ENCODE results near the gene SCARB1. TPM values are rescaled to one million over a fixed set of nuclear protein-coding genes. Genes with fewer than 3 reads are reported as not detected.

Gene SCARB1
- total RNA-seq, 2 donors from 2014 or later, result 33.0 to 36.2 TPM

DNA sequence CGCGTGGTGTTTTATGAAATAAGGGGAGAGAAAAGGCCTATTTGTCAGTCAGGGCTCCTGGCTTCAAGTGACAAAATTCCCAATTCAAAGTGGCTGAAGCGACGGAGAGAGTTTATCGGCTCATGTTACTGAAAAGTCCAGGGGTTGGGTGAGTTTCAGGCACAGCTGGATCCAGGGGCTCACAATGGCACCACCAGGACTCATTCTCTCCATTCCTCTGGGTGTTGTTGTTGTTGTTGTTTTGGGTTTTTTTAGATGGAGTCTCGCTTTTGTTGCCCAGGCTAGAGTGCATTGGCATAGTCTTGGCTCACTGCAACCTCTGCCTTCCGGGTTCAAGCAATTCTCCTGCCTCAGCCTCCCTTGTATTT, 119.4 kb downstream of the SCARB1 start:
- Histone ChIP-seq H3K4me3 (ENCODE audit: low read length) (no peak overlapping the region), H3K27ac (ENCODE audit: low read depth, low read length) (no peak overlapping the region), H3K27me3 (ENCODE audit: control insufficient read depth, insufficient read depth, low read length, poor library complexity, severe bottlenecking) (no peaks in the 10 kb centered on the region), H3K9ac (ENCODE audit: extremely low read depth, low read length, poor library complexity, severe bottlenecking) (no peak overlapping the region), H3K9me3 (ENCODE audit: control insufficient read depth, low read length) (peaks cover 5% of the 10 kb centered on the region), H3K36me3 (ENCODE audit: control insufficient read depth, insufficient read depth, low read length) (no peaks in the 10 kb centered on the region), H3K4me1 (ENCODE audit: control insufficient read depth, insufficient read depth, low read length) (no peaks in the 10 kb centered on the region)
- H3K9me3 Mint-ChIP-seq, result peaks cover 3% of the 10 kb centered on the region
- H3K4me1 Mint-ChIP-seq, result peaks cover 17% of the 10 kb centered on the region
- TF ChIP-seq, protein P1, sequence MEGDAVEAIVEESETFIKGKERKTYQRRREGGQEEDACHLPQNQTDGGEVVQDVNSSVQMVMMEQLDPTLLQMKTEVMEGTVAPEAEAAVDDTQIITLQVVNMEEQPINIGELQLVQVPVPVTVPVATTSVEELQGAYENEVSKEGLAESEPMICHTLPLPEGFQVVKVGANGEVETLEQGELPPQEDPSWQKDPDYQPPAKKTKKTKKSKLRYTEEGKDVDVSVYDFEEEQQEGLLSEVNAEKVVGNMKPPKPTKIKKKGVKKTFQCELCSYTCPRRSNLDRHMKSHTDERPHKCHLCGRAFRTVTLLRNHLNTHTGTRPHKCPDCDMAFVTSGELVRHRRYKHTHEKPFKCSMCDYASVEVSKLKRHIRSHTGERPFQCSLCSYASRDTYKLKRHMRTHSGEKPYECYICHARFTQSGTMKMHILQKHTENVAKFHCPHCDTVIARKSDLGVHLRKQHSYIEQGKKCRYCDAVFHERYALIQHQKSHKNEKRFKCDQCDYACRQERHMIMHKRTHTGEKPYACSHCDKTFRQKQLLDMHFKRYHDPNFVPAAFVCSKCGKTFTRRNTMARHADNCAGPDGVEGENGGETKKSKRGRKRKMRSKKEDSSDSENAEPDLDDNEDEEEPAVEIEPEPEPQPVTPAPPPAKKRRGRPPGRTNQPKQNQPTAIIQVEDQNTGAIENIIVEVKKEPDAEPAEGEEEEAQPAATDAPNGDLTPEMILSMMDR (conservative IDR thresholded peaks at IDR 0.05), result no peak
- H3K27ac Mint-ChIP-seq, result peak overlapping the region; percentile 16
- H3K27me3 Mint-ChIP-seq (ENCODE audit: insufficient read depth), result no peaks in the 10 kb centered on the region
- no peaks in the 10 kb centered on the region for H3K36me3 Mint-ChIP-seq (ENCODE audit: low read depth)
- WGBS, 2 experiments (ENCODE audit: insufficient coverage in 1 of 2, insufficient read length in 1 of 2), result 86 to 94% methylated on average over 6 to 7 of the region's 7 CpGs
- no peak overlapping the region for H3K4me3 Mint-ChIP-seq
- DNase-seq, result no peak

DNA sequence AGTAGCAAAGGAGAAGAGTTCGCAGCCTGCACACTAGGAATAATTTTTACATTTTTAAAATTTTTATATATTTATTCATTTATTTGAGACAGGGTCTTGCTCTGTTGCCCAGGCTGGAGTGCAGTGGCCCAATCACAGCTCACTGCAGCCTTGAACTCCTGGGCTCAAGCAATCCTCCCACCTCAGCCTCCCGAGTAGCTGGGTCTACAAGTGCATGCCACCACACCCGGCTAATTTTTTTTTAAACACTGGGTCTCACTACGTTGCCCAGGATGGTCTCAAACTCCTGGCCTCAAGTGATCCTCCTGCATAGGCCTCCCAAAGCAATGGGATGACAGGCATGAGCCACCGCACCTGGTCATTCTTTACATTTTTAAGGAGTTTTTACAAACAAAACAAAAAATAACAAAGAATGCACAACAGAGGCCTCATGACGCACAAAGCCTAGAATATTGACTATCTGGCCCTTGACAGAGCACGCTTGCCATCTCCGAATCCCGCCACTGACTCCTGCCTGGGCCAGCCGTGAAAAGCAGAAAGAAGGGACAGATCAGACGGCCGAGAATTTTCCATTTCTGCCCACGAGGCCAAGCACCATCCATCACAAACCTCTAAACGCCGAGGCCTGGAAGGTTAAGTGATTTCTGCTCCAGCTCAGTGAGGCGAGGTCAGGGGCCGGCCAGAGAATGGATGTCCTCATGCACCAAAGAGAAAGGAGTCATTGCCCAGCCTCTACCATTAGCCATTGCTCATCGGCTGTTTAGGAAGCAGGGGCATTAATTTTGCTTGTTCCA, 120.0 kb downstream of the SCARB1 start:
- Histone ChIP-seq H3K27me3 (ENCODE audit: control insufficient read depth, insufficient read depth, low read length, poor library complexity, severe bottlenecking) (no peaks in the 10 kb centered on the region), H3K4me1 (ENCODE audit: control insufficient read depth, insufficient read depth, low read length) (no peaks in the 10 kb centered on the region), H3K9me3 (ENCODE audit: control insufficient read depth, low read length) (peaks cover 5% of the 10 kb centered on the region), H3K9ac (ENCODE audit: extremely low read depth, low read length, poor library complexity, severe bottlenecking) (no peak overlapping the region), H3K27ac (ENCODE audit: low read depth, low read length) (no peak overlapping the region), H3K4me3 (ENCODE audit: low read length) (no peak overlapping the region), H3K36me3 (ENCODE audit: control insufficient read depth, insufficient read depth, low read length) (no peaks in the 10 kb centered on the region)
- peaks cover 6% of the 10 kb centered on the region for H3K9me3 Mint-ChIP-seq
- no peaks in the 10 kb centered on the region for H3K27me3 Mint-ChIP-seq (ENCODE audit: insufficient read depth)
- H3K4me1 Mint-ChIP-seq, result peaks cover 17% of the 10 kb centered on the region
- 90% methylated on average over 11 to 17 of the region's 18 CpGs for WGBS, 2 experiments (ENCODE audit: insufficient coverage in 1 of 2, insufficient read length in 1 of 2)
- H3K27ac Mint-ChIP-seq, result peak overlapping the region; percentile 16
- no peak overlapping the region for H3K4me3 Mint-ChIP-seq
- TF ChIP-seq, protein P1 (conservative IDR thresholded peaks at IDR 0.05), result no peak
- H3K36me3 Mint-ChIP-seq (ENCODE audit: low read depth), result no peaks in the 10 kb centered on the region
- no peak for DNase-seq

DNA sequence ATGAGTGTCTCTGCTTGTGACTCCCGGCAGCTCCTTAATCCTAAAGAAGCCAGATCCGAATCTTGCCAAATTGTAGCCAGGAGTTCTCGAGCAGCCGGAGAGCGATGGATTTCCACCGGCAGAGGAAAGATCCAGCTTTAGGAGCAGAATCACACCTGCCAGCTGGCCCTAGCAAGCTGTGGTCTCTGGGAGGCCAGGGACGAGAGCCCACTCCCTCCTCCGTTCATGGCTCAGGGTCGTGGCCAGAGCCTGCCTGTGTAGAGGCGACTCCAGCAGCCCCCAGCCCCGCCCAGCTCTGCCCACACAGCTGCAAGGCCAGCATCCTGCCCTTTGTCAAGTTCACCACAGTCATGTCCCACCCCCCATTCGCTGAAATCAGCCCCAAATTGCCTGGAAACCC, 121.0 kb downstream of the SCARB1 start:
- H3K9me3 Mint-ChIP-seq, result peaks cover 6% of the 10 kb centered on the region
- no peaks in the 10 kb centered on the region for H3K27me3 Mint-ChIP-seq (ENCODE audit: insufficient read depth)
- TF ChIP-seq, protein P1 (conservative IDR thresholded peaks at IDR 0.05), result no peak
- Histone ChIP-seq H3K9me3 (ENCODE audit: control insufficient read depth, low read length) (peaks cover 5% of the 10 kb centered on the region), H3K4me3 (ENCODE audit: low read length) (no peak overlapping the region), H3K36me3 (ENCODE audit: control insufficient read depth, insufficient read depth, low read length) (no peaks in the 10 kb centered on the region), H3K9ac (ENCODE audit: extremely low read depth, low read length, poor library complexity, severe bottlenecking) (no peak overlapping the region), H3K27ac (ENCODE audit: low read depth, low read length) (no peak overlapping the region), H3K27me3 (ENCODE audit: control insufficient read depth, insufficient read depth, low read length, poor library complexity, severe bottlenecking) (no peaks in the 10 kb centered on the region), H3K4me1 (ENCODE audit: control insufficient read depth, insufficient read depth, low read length) (no peaks in the 10 kb centered on the region)
- no peak overlapping the region for H3K27ac Mint-ChIP-seq
- 79 to 81% methylated on average over 9 to 12 of the region's 12 CpGs for WGBS, 2 experiments (ENCODE audit: insufficient coverage in 1 of 2, insufficient read length in 1 of 2)
- H3K36me3 Mint-ChIP-seq (ENCODE audit: low read depth), result no peaks in the 10 kb centered on the region
- DNase-seq, result peak; percentile 71
- H3K4me1 Mint-ChIP-seq, result peaks cover 17% of the 10 kb centered on the region
- no peak overlapping the region for H3K4me3 Mint-ChIP-seq

All from endodermal cell (in vitro differentiated cells).